Osteoblast (primary cell): Measurements from ENCODE around the gene HPX. TPM values are rescaled to one million over a fixed set of nuclear protein-coding genes. Genes with fewer than 3 reads are reported as not detected.

Experiments
- DNase-seq: peaks from one replicate; pipeline ENCODE4 v3.0.0; 2011; ENCODE audit warnings: low spot score, mixed read lengths; ENCODE audit not compliant: insufficient read length; ENCODE audit errors: missing footprints
- H2AFZ ChIP-seq: 2 replicates; pipeline ENCODE4 v1.6.0; 2011; ENCODE audit warnings: mild to moderate bottlenecking, low read length
- H3K27ac ChIP-seq: 2 replicates; pipeline ENCODE4 v1.5.1; 2011; ENCODE audit warnings: mild to moderate bottlenecking, low read depth, low read length, moderate library complexity
- H3K27me3 ChIP-seq: 2 replicates; pipeline ENCODE4 v1.6.0; 2012; ENCODE audit warnings: mild to moderate bottlenecking, control low read depth, inconsistent platforms, low read length, moderate library complexity; ENCODE audit not compliant: insufficient read depth
- H3K36me3 ChIP-seq: 2 replicates; pipeline ENCODE4 v1.5.1; 2011; ENCODE audit warnings: mild to moderate bottlenecking, low read length, control low read depth, moderate library complexity; ENCODE audit not compliant: insufficient read depth
- H3K4me1 ChIP-seq: 2 replicates; pipeline ENCODE4 v1.5.1; 2011; ENCODE audit warnings: mild to moderate bottlenecking, low read length, control low read depth, moderate library complexity; ENCODE audit not compliant: insufficient read depth
- H3K4me2 ChIP-seq: 2 replicates; pipeline ENCODE4 v1.6.0; 2011; ENCODE audit warnings: mild to moderate bottlenecking, low read length; ENCODE audit not compliant: insufficient read depth
- H3K4me3 ChIP-seq: fragments of 200-600 bp; sonication (generic); 3 replicates; pipeline ENCODE4 v1.5.1; 2012; ENCODE audit warnings: mild to moderate bottlenecking, low read length, inconsistent platforms; ENCODE audit not compliant: insufficient read depth
- H3K79me2 ChIP-seq: 2 replicates; pipeline ENCODE4 v1.6.0; 2012; ENCODE audit warnings: mild to moderate bottlenecking, low read length, control low read depth, inconsistent platforms; ENCODE audit not compliant: insufficient read depth
- H3K9me3 ChIP-seq: 2 replicates; pipeline ENCODE4 v1.5.1; 2011; ENCODE audit warnings: low read depth, low read length, control low read depth
- H4K20me1 ChIP-seq: 2 replicates; pipeline ENCODE4 v1.6.0; 2012; ENCODE audit warnings: mild to moderate bottlenecking, low read length, control low read depth; ENCODE audit not compliant: insufficient read depth
- CTCF ChIP-seq: IDR thresholded peaks from 2 replicates; pipeline ENCODE4 v1.5.1; 2011; ENCODE audit warnings: mild to moderate bottlenecking, low read depth, low read length, moderate library complexity; ENCODE audit errors: extremely low read depth
- total RNA-seq: library from RNA; depleted of rRNA; stranded (reverse); fragments of >200 nt; gene quantifications from 2 replicates; pipeline ENCODE4 v1.2.3, GENCODE V29; 2012

Gene HPX
- total RNA-seq, 1 donor: 1.1 TPM

- H4K20me1 ChIP-seq: peaks cover 4% of the 10 kb centered on the region
- no peak overlapping the region for H3K4me2 ChIP-seq
- no peak overlapping the region for H3K4me3 ChIP-seq
- H3K9me3 ChIP-seq: no peaks in the 10 kb centered on the region
- no peak overlapping the region for H3K27ac ChIP-seq
- peak; percentile 95 for DNase-seq
- no peak overlapping the region for H2AFZ ChIP-seq
- peaks cover 56% of the 10 kb centered on the region for H3K79me2 ChIP-seq
- no peak for TF ChIP-seq CTCF
- peaks cover 3% of the 10 kb centered on the region for H3K4me1 ChIP-seq
- H3K36me3 ChIP-seq: peaks cover 17% of the 10 kb centered on the region
- no peaks in the 10 kb centered on the region for H3K27me3 ChIP-seq
These were observed 28.1 kb upstream of the HPX start for GRCh38 chr11:6468712-6469495.

GRCh38 chr11:6459099-6459450 lies 18.3 kb upstream of the HPX start:
- Histone ChIP-seq H3K9me3 (no peaks in the 10 kb centered on the region), H3K27me3 (no peaks in the 10 kb centered on the region), H3K4me3 (no peak overlapping the region), H3K36me3 (peaks cover 41% of the 10 kb centered on the region), H3K27ac (no peak overlapping the region), H2AFZ (no peak overlapping the region), H4K20me1 (no peaks in the 10 kb centered on the region), H3K4me1 (no peaks in the 10 kb centered on the region), H3K79me2 (no peaks in the 10 kb centered on the region), H3K4me2 (no peak overlapping the region)
- DNase-seq: no peak
- TF ChIP-seq CTCF: no peak

- Histone ChIP-seq H2AFZ (no peak overlapping the region), H3K4me2 (no peak overlapping the region), H3K79me2 (no peaks in the 10 kb centered on the region), H3K4me1 (no peaks in the 10 kb centered on the region), H3K27me3 (no peaks in the 10 kb centered on the region), H3K9me3 (no peaks in the 10 kb centered on the region), H3K36me3 (peaks cover 39% of the 10 kb centered on the region), H3K4me3 (no peak overlapping the region), H3K27ac (no peak overlapping the region), H4K20me1 (no peaks in the 10 kb centered on the region)
- TF ChIP-seq CTCF: no peak
- DNase-seq: no peak
These were observed 17.7 kb upstream of the HPX start for GRCh38 chr11:6458352-6459098.
